Measurements from ENCODE around the gene WNT7A.
"Not testable (repeated sequence)": the region's sequence is repeated elsewhere in the genome, so short reads cannot be mapped to it uniquely, and the experiment has no call there.

Gene WNT7A

DNA sequence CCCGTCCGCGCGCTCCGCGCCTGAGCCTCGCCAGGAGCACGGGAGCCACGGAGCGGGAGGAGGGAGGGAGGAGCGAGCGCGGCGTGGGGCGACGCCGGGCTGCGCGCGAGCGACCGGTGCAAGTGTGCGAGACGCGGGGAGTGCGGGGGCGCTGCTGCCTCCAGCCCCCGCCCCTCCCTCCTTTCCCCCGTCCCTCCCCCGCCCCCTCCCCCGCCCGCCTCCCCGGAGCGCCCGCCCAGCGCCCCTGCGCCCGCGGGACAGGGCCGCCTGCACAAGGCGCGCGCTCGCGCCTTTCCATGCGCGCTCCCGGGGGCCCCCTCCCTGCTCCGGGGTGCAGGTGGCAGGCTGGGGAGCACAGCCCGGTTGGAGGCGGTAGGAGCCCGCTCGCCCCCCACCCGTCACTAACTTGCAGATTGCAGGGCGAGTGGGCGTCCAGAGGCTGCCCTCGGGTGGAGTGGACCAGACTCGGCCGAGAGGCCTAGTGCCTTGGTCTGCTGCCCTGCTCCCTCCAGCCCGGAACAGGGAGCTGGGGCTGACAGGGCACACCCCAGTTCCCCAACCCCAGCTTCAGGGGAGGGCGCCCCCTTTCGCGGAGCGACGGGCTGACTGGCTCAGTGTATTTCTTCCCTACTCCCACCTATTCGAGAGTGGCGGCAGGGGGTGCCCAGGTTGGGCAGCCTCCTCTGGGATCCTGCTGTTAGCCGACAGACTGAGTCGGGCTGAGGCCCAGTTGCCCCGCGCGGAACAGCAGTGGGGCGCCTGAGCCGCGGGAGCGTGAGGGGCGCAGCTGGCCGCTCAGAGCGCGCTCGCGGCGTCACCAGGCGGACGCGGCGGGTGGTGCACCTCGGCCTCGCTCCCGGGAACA, at the start of gene WNT7A:
Gene WNT7A (minus strand): TSS at position 126 of the 865 bp plus-strand sequence. CDS start 255 bp downstream, outside the sequence.
- DNase-seq = peak; percentile 71

DNA sequence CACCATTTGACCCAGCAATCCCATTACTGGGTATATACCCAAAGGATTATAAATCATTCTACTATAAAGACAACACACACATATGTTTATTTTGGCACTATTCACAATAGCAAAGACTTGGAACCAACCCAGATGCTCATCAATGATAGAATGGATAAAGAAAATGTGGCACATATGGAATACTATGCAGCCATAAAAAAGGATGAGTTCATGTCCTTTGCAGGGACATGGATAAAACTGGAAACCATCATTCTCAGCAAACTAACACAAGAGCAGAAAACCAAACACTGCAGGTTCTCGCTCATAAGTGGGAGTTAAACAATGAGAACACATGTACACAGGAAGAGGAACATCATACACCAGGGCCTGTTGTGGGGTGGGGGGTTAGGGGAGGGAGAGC, 48.9 kb upstream of the WNT7A start:
- not testable (repeated sequence) for DNase-seq

- no peak for DNase-seq
Measured at GRCh38 chr3:13927295-13927694, 47.4 kb upstream of the WNT7A start.

DNA sequence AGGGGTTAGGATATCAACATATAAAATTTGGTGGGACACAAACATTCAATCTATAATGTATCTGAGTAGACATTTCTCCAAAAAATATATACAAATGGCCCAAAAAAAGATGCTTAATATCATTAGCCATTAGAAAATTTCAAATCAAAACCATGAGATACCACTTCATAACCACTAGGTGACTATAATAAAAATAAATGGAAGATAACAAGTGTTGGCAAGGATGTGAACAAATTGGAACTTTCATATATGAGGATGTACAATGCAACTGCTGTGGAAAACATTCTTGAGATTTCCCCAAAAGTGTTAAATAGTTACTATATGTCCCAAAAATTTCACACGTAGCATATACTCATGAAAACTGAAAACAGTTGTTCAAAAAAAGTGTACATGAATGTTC, 36.5 kb upstream of the WNT7A start:
- DNase-seq = no peak

- DNase-seq = no peak
Measured at GRCh38 chr3:13902648-13903238, 22.9 kb upstream of the WNT7A start.

- no peak for DNase-seq
Measured at GRCh38 chr3:13901935-13902584, 22.2 kb upstream of the WNT7A start.

DNA sequence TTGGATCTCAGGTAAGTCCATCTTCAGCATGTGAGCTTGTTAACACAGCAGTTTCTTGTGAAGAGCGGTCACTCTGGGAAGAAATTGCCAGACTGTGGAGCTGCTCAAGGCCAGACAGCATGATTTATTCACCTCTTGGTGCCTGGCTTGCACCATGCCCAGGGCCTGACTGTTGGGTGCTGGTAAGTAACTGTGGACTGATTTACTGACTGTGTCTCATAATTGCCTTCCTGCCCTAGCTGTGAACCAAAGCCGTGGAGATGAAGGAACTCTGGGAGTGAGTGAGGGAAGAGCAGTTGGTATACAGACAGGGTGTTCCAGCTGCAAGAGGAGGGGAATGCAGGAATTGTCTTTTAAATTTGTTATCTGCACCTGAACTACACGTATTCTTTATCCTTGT, 18.5 kb upstream of the WNT7A start:
- DNase-seq = no peak

DNA sequence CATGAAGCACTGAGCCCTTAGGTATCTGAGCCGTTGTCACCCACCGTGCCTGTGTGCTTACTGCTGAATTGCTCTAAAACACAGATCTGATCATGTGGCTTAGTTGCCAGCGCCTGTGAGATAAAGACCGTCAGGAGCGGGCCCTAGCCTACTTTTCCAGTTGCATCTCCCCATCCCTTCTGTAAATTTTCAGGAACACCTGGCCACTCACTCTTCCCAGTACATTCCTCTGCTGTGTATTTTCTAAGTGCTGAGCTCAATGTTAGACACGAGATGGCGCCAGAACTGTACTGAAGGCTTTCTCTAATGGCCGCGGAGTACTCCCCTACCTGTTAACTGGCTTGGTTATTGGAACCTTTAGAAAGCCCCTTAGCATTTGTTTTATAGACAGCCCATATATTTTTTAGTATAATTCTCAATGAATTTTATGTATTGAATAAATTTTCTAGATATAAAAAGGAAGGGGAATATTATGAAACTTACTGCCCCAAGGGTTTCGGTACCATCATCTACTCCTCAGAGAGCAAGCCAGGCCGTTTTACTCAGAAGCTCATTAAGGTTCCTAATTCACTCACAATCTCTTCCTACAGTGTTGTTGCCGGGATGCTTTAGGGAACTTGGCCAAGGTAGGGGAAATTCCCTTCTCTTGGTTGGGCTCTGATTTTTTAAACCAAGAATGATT, 16.7 kb upstream of the WNT7A start:
- DNase-seq = peak; percentile 42

DNA sequence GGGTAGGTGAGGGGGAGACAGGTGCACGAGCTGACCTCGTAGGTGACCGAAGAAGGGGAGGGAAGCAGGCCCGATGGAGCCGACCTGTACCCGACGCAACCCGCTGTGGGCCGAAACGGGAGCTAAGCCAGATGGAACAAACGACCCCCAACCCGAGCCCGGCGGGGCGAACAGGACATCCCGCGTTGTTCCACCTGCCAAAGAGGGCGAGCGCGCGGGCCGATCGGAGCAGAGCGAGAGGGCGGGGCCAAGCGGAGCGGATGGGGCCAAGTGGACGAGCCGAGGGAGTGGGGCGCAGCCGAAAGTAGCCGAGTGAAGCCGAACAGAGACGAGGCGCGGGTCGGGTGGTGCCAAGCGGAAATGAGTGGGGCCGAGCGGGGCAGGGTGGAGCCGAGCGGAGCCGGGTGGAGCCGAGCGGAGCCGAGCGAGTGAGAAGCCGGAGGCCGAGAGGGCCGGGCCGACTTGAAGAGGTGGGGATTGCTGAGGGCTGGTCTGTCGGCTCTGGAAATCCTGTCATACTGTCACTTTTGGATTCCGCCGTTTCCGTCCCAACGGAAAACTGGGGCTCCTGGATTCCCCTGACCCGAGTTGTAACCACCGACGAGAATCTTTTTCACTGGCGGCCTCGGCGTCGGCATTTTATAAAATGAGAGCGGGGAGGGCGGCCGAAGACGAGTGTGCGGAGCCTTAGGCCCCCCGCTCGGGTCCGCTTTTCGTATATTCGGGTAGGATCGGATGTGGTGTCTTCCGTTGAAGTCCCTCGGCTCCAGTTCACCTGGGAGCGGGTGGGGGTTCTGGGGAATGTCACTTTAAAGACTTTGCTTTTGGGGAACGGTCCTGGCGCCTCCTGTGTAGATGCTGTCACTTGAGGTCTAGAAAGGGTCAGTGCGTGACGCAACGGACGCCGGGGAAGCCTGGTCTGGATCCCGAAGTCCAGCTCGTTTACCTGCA, 15.6 kb upstream of the WNT7A start:
- DNase-seq = peak; percentile 97

GRCh38 chr3:13894807-13895154, 14.9 kb upstream of the WNT7A start:
- no peak for DNase-seq

DNA sequence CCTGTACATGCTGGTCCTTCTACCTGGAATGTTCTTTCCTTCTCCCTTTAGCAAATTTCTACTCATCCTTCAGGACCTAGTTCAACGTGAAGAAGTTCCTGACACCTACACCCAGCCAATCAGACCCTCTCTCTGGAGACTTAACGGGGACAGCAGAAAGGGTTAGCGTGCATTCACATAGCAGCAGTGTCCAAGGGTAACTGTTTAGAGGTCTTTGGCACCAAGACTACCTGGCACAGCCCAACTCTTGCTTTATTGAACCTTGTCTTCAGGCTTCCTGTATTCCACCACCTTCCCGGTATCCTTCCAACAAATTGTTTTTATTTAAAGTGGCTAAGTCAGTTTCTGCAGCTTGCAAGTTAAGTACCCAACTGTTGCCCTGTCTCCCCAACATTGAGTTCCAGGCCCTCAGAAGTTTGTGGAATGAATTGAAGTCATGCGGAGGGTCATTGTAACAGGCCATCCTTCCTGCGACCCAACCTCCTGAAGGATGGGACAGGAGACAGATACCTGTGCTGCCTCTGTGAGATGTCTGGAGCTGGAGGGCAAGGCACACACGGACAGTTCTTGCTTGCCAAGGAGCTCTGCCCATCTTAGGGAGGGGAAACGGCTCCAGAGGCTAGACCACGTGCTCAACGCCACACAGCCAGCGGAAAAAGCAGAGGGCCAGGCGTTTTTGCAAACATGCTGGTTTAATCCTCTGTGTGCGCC, 14.4 kb upstream of the WNT7A start:
- no peak for DNase-seq

- DNase-seq = no peak
Measured at GRCh38 chr3:13892304-13892703, 12.4 kb upstream of the WNT7A start.

GRCh38 chr3:13891492-13892073, 11.7 kb upstream of the WNT7A start:
- DNase-seq = no peak

- DNase-seq = no peak
Measured at GRCh38 chr3:13891017-13891392, 11.1 kb upstream of the WNT7A start.

GRCh38 chr3:13890377-13891016, 10.6 kb upstream of the WNT7A start:
- DNase-seq = peak; percentile 32

DNA sequence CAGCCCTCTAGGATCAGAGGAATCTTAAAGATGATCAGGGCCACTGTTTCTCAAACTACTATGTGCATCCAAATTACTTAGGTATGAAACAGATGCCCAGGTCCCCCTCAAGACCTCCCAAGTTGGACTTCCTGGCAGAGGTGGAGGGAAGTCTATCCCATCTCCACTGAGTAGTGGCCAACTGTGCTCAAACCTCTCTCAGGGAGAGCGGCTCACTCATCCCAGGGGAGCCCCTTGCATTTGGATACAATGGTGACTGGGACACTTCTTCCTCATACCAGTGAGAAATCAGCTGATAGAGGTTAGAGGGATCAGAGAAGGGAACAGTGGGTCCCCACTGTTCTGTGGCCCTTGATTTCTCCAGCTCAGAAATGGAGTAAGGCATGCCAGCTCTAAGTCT, 8.7 kb upstream of the WNT7A start:
- DNase-seq = no peak

DNA sequence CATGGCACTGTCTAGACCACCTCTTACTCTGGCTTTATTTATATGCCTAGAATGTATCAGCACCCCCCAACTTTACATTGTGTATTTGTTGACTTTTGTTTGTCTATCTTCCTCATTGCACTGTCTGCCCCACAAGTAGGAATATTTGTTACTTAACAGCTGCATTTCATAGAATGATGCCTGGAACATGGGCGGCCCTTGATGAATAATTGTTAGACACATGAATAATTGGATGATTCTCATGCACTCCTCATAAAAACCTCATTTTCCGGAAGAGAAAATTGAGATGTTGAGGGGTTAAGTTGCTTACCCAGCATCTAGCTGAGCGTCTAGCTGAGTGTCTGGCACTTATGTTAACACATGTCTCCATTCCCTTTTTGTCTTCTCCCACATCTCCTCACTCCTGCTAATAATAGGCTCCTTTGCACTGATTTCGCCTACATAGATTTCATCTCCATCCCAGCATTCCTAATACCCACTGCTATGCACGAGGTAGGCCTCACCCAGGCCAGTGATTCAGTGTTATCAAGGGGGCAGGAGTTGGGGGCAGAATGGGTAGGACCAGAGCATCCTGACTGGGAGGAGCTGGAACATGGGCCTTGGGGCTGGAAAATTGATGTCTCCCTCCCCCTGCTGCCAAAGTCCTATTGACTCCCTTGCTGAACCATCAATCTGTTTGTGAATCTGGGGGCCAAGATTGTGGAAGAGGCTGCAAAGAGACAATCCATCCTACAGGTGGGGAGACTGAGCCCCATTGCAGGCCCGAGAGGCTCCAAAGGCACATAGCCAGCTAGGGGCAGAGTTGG, 7.8 kb upstream of the WNT7A start:
- DNase-seq = no peak

DNA sequence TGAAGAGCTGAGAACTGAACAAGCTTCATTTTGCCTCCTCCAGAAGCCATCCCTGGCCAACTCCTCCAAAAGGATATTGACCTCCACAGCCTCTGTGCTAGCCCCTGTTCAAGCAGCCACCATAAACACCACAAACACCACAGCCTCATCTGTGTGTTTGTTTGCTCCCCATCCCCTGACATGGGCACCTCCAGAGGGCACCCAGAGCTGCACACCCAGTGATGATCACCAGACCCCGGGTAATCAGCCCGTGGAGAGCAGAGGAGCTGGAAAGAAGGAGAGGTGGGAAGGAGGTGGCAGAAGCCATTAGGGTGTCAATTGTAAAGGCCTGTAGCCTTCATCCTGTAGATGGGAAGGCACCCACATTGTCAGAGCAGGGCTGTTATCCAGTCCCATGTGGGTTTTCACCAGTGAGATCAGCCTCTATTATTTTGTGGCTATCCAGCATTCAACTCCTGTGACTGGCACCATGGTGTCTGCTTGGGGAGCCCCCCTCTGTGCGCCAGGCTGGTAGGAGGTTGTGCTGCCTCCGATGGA, 6.8 kb upstream of the WNT7A start:
- no peak for DNase-seq

- no peak for DNase-seq
Measured at GRCh38 chr3:13885704-13886010, 5.8 kb upstream of the WNT7A start.
